NCI-H345 (cell line): ENCODE results near the gene TNFAIP2.
A peak's percentile ranks its signal among the peaks of the same experiment; 100 is the strongest.
"Not testable (repeated sequence)": the region's sequence is repeated elsewhere in the genome, so short reads cannot be mapped to it uniquely, and the experiment has no call there.

Experiments used
- DNase-seq: peaks from one replicate; lab custom pipeline; 2025; lab: John Stamatoyannopoulos, UW

TNFAIP2 gene

DNA sequence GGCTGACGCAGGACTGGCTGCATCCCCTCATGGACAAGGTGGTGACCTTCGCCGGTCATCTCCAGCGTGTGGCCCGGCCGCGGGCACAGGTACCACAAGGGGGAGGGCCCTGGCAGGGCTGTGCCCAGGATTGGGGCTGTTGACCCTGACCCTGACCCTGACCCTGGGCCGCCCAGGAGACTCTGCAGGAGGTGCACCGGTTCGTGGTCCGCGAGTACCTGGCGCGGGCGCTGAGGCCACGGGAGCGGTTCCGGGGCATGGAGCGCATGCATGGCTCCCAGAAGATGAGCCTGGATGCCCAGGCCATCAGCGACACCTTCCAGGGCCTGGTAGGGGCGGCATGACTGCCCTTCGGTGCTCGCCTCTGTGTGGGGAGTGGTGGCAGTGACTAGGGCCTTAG, 15.8 kb upstream of the TNFAIP2 start:
- DNase-seq = no peak

DNA sequence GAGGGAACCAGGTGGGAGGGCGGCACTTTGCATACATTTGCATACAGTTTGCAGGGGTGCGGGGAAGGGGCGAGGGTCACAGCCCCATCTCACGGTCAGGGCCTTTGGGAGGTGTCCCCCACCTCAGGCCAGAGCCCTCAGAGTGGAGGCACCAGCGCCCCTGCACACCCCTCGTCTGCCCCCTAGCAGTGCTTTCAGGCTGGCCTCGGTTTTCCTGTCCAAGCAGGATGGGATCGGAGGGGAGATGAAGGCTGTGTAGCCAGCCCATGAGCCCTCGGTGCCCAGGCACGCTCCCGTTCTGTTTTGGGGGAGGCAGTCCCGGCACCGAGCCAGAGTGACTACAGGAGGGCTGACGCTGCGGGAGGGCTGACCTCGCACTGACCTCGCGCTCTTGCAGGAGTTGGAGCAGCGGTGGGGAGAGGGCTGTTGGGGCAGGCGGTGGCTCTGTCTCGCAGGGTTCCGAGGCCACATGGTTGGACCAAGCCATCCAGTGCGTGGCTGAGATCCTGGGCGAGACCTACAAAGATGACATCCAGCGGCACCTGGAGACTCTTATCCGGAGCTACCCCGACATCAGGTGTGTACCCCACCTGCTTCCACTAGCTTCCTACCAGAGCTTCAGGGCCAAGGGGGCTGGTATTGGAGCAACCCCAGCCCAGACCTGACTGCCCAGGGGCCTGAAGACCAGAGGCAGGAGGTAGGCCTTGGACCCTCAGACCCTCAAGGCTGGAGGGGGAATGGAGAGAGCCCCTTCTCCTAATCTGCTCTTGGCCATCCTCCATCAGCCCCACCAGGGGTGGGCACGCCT, 15.1 kb upstream of the TNFAIP2 start:
- no peak for DNase-seq

DNA sequence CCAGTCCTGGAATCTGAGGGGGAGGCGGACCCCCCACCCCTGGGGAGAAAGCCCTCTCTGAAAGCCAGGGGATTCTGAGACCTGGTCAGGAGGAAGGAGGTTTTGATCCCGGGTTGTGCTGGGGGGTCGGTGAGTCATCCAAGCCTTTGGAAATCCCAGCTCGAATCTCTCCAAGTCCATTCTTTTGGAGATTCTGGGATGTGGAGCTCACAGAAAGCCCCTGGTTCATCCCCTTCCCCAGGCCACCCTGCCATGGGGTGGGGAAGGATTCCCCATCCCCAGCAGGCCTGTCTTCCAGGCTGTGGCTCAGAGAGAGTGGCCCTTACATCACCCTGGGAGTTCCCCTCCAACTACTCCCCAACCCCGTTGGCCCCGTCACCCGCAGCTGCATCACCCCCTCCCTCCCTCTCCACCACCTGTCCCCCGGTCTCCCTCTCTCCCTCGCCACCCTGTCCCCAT, 14.5 kb upstream of the TNFAIP2 start:
- no peak for DNase-seq

DNA sequence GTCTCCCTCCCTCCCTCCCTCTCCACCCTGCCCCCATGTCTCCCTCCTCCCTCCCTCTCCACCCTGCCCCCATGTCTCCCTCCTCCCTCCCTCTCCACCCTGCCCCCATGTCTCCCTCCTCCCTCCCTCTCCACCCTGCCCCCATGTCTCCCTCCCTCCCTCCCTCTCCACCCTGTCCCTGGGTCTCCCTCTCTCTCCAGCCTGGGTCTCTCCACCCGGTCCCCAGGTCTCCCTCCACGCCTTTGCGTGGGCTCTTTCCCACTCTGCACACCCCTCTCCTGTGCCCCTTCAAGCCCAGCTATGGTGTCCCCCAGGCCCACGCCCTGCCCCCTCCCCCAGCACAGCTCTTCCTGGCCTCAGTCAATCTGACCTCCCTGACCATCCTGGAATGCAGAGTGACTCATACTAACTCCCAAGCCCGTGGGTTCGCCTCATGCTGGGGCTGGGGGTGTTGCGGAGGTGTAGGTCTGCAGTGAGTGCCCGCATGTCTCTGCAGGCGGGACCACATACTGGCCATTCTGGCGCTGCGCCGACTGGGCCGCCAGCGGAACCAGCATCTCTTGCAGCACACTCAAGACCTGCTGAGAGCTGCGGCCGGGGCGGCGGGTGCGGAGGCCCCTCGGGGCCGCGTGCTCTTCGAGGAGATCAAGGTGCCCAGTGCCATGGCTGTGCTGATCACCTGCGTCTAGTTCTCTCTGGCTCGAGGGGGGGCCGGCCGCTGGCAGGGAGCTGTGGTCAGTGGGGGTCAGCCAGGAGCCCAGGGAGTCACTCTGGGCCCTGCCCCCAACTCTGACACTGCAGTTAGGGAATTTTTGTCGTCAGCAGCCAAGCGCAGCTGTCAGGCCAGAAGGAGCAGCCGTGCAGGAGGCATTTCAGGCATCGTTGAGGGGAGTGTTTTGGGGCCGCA, 13.5 kb upstream of the TNFAIP2 start:
- no peak for DNase-seq

DNA sequence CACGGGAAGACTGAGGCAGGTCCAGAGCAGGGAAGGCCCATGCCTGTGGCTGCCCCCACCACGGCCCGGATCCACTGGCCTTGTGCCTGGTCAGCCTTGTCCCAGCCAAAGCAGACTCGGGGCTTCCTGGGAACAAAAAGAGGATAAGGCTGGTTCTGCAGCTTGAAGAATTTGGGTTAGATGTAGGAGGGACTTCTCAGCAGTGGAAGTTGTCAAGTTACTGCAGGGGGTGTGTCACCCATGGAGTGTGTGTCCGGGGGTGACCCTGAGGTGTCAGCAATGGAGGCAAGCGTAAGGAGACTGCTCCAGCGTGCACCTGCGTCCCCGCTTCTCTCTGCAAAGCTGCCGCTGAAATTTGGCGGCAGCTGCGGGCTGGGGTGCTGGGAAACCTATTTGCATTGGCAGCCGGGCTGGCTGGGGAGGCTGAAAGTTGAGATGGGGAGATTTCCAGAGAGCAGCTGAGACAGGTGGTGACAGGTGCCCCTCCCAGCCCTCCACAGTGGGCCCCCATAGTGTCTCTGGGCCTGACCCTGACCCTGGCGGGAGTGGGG, 12.5 kb upstream of the TNFAIP2 start:
- DNase-seq = no peak

DNA sequence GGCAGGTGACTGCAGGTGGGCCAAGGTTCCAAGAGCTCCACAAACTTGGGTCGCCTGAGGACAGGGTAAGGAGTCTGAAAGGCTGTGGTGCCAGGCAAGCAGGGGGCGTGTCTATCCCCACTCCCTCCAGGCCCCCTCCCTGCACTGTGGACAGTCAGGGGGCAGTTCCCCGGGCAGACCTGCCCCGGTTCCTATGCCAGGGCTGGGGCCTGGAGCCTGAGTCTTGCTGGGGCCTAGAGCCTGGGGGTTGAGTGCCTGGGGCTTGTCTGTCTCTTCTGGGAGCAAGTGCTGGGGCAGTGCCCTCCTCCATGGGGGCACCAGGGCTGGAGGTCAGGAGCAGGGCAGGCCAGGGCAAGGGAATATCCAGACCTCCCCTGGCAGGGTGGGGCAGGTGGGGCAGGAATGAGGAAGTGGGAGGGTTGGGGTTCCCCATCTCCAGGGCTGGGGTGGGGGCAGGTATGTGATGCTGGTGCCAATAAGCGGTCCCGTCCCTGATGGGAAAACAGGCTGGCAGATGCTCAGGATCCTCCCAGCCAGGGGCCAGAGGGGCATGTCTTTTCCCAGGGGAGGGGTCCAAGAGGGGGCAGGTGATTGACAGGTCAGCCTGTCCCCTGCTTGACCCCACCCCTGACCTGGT, 11.9 kb upstream of the TNFAIP2 start:
- DNase-seq = no peak

DNA sequence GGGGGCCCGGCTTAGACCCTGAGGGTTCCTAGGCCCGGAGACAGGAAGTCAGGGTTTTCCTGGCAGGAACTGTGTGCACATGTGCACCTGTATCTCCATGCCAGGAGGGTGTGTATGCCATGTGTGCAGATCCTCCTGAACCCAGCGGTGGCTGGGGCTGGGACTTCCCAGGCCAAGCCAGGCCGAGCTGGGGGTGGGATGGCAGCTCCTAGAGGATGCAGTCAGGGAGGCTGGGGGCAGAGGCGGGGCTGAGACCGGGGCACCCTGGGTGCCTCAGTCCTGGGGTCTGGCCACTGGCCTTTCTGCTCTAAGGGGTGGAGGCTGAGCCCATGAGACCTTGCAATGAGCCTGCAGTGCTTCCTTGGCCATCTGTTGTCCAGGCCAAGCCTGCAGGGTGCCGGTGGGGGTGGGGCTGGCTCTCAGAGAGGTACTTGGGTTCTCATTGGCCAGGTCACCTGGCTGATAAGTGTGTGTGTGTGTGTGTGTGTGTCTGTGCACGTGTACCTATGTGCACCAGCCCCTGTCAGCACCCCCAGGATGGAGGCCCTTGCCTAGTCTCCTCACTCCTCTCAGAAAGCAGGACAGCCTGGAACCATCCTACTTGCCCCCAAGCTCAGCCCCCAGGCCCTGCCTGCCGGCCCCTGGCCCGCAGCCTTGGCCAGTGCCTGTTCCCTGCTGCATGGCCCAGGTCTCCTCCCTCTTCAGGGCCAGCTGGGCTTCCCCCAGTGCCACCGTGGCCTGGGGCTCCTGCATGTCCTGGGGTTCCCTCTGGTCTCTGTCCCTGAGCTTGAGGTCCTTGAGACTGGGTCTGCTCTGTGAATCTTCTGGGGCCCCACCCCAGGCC, 10.6 kb upstream of the TNFAIP2 start:
- no peak for DNase-seq

DNA sequence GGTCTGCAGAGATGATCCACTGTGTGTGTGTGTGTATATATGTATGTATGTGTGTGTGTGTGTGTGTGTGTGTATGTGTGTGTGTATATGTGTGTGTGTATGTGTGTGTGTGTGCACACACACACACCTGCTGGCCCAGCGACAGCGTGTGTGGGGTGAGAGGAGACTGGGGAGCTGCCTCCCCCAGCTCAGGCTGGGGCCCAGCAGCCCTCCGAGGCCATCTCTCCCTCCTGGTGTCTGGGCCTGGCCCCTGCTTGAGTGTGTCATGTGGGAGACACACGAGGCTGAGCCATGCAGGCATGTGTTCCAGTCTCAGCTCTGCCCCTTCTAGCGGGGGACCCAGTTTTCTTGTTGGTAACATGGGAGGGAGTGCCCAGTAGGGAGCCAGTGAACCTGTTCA, 10.0 kb upstream of the TNFAIP2 start:
- no peak for DNase-seq

DNA sequence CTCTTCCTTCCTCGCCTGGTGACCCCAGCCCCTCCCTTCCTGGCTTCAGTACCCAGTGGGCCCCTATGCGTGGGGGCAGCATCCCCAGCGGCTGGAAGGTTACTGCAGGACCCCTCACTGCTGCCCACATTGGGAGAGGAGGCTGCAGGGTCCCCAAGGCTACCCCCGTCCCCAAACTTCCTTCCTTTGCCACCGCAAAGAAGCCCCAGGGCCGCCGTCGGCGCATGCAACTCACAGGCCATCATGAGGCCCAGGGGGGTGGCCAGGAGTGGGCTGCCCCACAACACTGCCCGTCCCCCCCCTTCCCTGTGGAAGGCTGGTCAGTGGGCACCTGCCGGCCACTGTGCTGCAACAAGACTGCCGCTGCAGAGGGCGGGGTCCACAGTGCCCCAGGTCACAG, 9.5 kb upstream of the TNFAIP2 start:
- DNase-seq = no peak

DNA sequence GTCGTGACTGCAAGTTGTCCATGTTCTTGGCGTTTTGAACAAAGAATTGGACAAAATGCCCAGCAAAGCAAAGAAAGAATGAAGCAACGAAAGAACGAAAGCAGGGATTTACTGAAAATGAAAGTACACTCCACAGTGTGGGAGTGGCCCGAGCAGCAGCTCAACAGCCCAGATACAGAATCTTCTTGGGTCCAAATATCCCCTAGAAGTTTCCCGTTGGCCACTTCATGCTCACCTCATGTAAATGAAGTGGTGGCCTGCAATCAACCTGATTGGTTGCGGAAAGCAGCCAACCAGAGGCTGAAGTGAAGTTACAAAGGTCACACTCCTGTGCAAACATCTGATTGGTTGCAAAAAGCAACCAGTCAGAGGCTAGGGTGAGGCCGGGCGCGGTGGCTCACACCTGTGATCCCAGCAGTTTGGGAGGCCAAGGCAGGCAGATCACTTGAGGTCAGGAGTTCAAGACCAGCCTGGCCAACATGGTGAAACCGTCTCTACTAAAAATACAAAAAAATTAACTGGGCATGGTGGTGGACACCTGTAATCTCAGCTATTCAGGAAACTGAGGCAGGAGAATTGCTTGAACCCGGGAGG, 8.1 kb upstream of the TNFAIP2 start:
- DNase-seq = not testable (repeated sequence)

DNA sequence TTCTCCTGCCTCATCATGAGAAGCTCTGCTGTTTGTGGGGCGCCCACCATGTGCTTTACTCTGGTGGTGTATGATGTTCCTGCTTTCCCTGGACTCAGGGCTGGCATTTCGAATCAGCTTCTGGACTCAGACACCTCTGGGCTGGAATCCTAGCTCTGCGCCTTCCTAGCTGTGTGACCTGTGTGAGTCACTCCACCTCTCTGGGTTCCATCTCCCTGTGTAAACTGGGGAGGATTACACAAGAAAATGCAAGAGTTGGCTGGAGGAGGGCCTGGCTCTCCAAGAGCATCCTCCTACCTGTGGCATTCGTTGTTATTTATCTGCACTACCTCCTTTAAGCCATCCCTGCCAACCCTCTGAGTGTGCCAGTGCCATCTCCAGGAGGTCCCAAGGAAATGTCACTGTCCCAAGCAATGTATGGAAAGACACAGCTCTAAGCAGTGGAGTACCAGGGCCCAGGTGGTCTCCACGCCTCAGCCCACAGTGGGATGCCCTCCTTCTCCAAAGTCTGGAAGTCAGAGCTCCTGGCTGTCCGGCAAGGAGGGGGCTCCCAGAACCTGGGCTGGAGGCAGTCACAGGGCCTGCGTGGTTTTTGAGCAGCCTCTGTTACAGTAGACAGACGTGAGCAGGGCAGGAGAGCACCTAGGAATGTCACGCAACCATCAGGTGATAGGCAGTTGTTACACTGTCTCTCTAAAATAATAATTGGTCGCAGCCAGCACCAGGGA, 7.3 kb upstream of the TNFAIP2 start:
- no peak for DNase-seq

DNA sequence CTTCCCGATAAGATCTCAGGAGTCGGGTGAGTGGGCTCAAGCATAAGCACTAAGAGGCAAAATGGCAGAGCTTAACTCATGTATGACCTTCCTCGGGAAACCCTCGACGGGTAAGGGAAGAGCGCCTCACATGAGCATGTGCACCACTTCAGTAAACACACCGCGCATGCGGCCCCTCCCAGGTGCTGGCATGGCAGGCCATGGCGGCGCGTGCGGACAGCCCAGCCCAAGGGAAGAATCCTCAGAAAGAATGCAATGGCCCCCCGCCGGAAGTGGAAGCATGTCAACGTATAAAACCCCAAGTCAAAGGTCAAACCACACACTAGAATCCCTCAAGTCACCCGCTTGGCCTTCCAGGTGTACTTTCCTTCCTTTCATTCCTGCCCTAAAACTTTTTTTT, 6.6 kb upstream of the TNFAIP2 start:
- DNase-seq = no peak

DNA sequence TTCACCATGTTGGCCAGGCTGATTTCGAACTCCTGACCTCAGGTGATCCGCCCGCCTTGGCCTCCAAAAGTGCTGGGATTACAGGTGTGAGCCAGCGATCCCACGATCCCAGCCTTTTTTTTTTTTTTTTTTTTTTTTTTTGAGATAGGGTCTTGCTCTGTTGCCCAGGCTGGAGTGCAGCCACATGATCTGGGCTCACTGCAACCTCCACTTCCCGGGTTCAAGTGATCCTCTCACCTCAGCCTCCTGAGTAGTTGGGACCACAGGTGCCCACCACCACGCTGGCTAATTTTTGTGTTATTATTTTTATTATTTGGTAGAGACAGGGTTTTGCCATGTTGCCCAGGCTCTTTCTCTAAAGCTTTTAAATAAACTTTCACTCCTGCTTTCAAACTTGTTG, 5.8 kb upstream of the TNFAIP2 start:
- not testable (repeated sequence) for DNase-seq

DNA sequence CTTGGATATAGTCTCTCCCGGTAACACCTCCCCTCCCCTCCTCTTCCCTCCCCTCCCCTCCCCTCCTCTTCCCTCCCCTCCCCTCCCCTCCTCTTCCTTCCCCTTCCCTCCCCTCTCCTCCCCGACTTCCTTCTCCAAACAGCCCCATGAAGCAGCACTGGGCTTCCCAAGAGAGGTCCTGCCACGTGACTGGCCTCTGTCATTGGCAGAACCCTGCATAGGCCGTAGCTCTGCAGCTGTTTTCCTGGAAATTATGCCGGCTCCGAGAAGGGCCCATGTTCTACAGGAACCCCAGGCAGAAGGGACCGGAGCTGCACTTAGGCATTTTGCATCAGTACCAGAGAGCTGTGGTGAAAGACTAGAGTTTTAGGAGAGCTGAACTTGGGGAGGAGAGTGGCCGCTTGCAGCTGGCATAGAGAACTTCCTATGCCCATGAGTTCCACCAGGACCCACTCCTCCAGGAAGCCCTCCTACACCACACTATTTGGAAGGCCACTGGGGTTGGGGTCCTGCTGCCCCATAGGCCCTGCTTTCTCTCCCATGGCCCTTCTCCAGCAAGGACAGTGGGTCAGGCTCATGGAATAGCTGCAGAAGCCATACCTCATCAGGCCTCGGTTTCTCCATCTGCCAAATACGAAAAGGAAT, 5.1 kb upstream of the TNFAIP2 start:
- no peak for DNase-seq

DNA sequence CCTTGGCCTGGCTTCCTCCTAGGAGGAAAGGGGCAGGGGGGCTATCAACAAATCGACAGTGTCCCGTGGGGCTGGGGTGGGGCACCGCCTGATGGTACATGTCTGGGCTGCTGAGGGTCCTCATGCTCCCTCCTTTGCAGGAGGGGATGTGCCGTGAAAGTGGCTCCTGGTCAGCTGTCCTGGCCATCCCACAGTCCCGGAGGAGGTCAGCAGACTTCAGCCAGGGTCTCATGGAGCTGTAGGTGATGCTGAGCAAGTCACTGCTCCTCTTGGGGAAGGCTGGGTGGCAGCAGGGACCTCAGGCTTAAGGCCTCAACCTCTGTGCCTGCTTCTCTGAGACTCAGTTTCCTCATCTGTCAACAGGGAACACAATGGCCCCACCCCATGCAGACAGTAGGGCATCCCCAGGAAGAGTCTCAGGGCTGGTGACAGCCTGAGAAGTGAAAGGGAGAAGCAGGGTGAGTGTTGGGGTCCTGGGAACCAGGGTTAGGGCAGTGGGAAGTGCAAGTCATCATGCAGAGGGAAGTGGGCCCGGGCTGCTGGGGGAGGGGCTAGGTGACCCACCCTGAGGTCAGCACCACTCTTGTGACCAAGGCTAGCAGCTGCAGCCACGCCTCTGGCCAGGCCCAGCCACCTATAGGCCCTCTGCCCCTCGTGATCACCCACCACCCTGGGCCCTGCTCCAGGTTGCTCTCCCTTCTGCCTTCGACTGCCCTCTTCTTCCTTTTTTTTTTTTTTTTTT, 4.4 kb upstream of the TNFAIP2 start:
- no peak for DNase-seq

DNA sequence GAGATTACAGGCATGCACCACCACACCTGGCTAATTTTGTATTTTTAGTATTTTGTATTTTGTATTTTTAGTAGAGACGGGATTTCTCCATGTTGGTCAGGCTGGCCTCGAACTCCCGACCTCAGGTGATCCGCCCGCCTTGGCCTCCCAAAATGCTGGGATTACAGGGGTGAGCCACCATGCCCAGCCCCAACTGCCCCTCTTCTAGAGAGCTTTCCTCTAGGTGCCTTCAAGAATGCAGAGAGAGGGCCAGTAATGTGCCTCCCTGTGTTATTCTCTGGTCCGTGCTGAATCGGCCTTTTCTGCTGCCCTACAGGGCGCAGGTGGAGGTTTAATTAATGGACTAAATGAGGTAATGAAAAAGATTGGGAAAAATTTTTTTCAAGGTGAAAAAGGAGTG, 3.7 kb upstream of the TNFAIP2 start:
- DNase-seq = not testable (repeated sequence)

DNA sequence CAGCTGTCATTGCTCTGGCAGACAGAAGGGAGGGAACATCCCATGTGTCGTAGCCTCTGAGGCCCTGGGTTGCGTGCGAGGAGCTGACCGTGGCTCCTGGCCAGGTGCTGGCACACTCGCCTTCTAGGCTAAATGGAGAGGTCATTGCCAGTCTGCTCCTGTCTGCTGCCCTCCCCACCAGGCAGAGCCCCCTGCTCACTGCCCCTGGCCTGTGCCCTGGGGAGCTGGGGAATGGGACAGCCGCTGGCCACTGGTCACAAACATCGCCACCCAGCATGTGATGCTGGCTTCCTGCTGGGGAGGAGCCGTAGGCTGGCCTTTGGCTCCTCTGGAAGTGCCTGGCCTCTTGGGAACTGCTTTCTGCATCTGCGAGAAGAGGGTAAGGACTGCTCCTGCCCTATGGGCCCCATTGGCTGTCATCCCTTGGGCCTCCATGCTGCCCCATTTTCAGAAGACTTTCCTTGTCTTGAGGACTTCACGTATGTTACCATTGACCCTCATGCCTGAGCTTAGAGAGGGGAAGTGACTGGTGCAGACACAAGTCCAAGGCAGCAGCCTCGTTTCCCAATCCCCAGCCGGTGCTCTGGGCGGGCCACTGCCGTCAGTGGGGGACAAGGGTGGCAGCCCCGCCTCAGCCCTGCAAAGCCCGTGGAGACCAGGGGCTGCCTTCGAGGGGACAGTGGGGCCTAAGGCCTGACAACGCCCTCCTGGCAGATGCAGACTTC, 2.0 kb upstream of the TNFAIP2 start:
- DNase-seq = peak; percentile 34

DNA sequence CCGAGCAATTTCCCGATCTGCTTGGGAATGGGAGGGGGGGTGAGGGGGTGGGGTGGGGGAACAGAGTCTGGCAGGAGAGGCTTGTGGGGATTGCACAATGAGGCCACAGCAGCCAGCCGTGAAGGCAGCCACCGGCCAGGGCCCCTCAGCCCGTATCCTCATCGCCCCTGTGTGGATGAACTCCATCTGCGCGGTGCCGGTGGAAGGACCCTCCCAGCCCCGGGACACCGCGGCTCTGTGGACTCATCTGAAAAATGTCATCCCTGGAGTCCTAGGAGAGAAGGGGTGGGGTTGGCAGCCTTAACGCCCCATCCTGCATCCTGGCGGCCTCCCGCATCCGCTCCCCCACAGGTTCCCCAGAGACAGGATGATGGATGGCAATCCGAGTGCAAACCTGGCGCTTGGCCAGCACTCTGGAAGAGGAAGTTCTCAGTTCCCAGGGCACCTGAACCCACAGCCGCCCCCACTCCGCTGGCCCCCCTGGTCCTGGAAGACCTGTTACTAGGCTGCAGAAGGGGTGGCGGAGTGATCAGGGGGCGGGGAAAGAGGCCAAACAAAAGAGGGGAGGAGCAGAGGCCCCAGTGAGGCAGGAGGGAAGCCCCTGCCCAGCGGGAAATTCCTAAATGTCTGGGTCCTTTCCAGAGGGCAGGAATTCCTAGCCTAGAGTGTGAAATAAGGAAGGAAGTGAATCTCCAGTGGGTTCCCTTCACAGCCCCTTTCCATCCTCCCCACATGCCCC, 1.2 kb upstream of the TNFAIP2 start:
- DNase-seq = peak; percentile 97
